B cell (primary cell): ENCODE data around the gene CD79A.

ENCODE experiments used
- CTCF ChIP-seq: fragments of 200-600 bp; IDR thresholded peaks from one replicate; pipeline ENCODE4 v1.8.0; 2022; ENCODE audit warnings: antibody characterized with exemption, mild to moderate bottlenecking
- EZH2 ChIP-seq: IDR thresholded peaks from 2 replicates; pipeline ENCODE4 v1.6.1; 2012; ENCODE audit warnings: borderline replicate concordance, low read depth, mild to moderate bottlenecking, moderate library complexity, low read length; ENCODE audit not compliant: insufficient read depth, poor library complexity, severe bottlenecking

- TF ChIP-seq CTCF (no peak), EZH2 (no peak)
Observed at GRCh38 chr19:41844601-41845000, 32.5 kb upstream of the CD79A start, which contains the start of gene LYPD4.
